GM23248 (cell line): ENCODE results near the gene DLG2.

Experiments used
- EZH2 ChIP-seq: fragments of 200-600 bp; sonication (generic); IDR thresholded peaks from 2 replicates; pipeline ENCODE4 v1.6.1; 2018; ENCODE audit warnings: antibody characterized with exemption, mild to moderate bottlenecking; ENCODE audit not compliant: insufficient read depth, poor library complexity, severe bottlenecking
- EZH2phosphoT487 ChIP-seq: fragments of 200-600 bp; sonication (generic); IDR thresholded peaks from 2 replicates; pipeline ENCODE4 v1.6.1; 2018; ENCODE audit warnings: antibody characterized with exemption, moderate library complexity, mild to moderate bottlenecking, low read depth; ENCODE audit not compliant: insufficient read depth

- TF ChIP-seq EZH2 (no peak), EZH2phosphoT487 (no peak)
Measured at GRCh38 chr11:83697518-83697917, 1929.6 kb downstream of the DLG2 start.
